Fibroblast of mammary gland (primary cell): ENCODE measurements around the gene PIK3AP1.
"Not testable (repeated sequence)": the region's sequence is repeated elsewhere in the genome, so short reads cannot be mapped to it uniquely, and the experiment has no call there.

Source experiments
- DNase-seq: peaks from one replicate; pipeline ENCODE4 v3.0.0-alpha.2; 2010; ENCODE audit warnings: low read depth
- H3K4me3 ChIP-seq: 2 replicates; pipeline ENCODE4 v1.5.1; 2011; ENCODE audit warnings: low read depth, mild to moderate bottlenecking, low read length, moderate library complexity; ENCODE audit not compliant: control insufficient read depth
- CTCF ChIP-seq: conservative IDR thresholded peaks from 2 replicates; pipeline ENCODE4 v1.5.1; 2011; ENCODE audit warnings: low read depth, low read length, inconsistent platforms; ENCODE audit not compliant: control insufficient read depth, insufficient read depth

Gene PIK3AP1

GRCh38 chr10:96684826-96685225, 35.5 kb downstream of the PIK3AP1 start:
- no peak for TF ChIP-seq CTCF
- H3K4me3 ChIP-seq: no peak overlapping the region
- DNase-seq: no peak

- no peak for DNase-seq
- TF ChIP-seq CTCF: no peak
- no peak overlapping the region for H3K4me3 ChIP-seq
Observed at GRCh38 chr10:96683710-96684109, 36.6 kb downstream of the PIK3AP1 start.

GRCh38 chr10:96683065-96683464, 37.2 kb downstream of the PIK3AP1 start:
- peak; percentile 36 for DNase-seq
- no peak for TF ChIP-seq CTCF
- H3K4me3 ChIP-seq: no peak overlapping the region

GRCh38 chr10:96681524-96681923, 38.8 kb downstream of the PIK3AP1 start:
- no peak overlapping the region for H3K4me3 ChIP-seq
- TF ChIP-seq CTCF: no peak
- no peak for DNase-seq

GRCh38 chr10:96680463-96680862, 39.9 kb downstream of the PIK3AP1 start:
- not testable (repeated sequence) for H3K4me3 ChIP-seq, DNase-seq

GRCh38 chr10:96678725-96679124, 41.6 kb downstream of the PIK3AP1 start:
- DNase-seq: no peak
- TF ChIP-seq CTCF: no peak
- H3K4me3 ChIP-seq: no peak overlapping the region

GRCh38 chr10:96676272-96677112, 43.8 kb downstream of the PIK3AP1 start:
- no peak for TF ChIP-seq CTCF
- no peak overlapping the region for H3K4me3 ChIP-seq
- no peak for DNase-seq
